ENCODE results near the gene HOXA4. TPM values are rescaled to one million over a fixed set of nuclear protein-coding genes. Genes with fewer than 3 reads are reported as not detected.

HOXA4 gene
- total RNA-seq, 2 experiments from 2014 or later: not detected

GRCh38 chr7:27160546-27161213 is 30.1 kb upstream of the HOXA4 start:
- peak; percentile 74 for ATAC-seq
- H3K4me1 Mint-ChIP-seq (ENCODE audit: low read depth): peaks cover 17% of the 10 kb centered on the region
- H3K27me3 Mint-ChIP-seq (ENCODE audit: low read depth): peaks cover 77% of the 10 kb centered on the region
- DNase-seq: peak; percentile 85
- H3K4me3 Mint-ChIP-seq: peak overlapping the region; percentile 65
- H3K9me3 Mint-ChIP-seq (ENCODE audit: insufficient read depth): no peaks in the 10 kb centered on the region
- H3K36me3 Mint-ChIP-seq (ENCODE audit: low read depth): peaks cover 9% of the 10 kb centered on the region
- POLR2A ChIA-PET: no interaction called here
- CTCF ChIA-PET: interaction anchor here (0.7 to 4.7 kb wide), 25 partner anchors 8 to 790 kb away, joined by 3 to 85 read pairs (median 4); partner anchors contain the start of genes HOXA3 and HOXA5
- H3K27ac Mint-ChIP-seq: no peak overlapping the region

- peak overlapping the region; percentile 20 for H3K4me3 Mint-ChIP-seq
- ChIA-PET CTCF (interaction anchor here (1.1 to 4.7 kb wide), 19 partner anchors 10 to 790 kb away, joined by 3 to 85 read pairs (median 5); partner anchors contain the start of gene HOXA5), POLR2A (no interaction called here)
Measured at GRCh38 chr7:27160145-27160545, 29.6 kb upstream of the HOXA4 start.

GRCh38 chr7:27159266-27160144 is 28.9 kb upstream of the HOXA4 start:
- CTCF ChIA-PET: interaction anchor here (0.7 to 1.8 kb wide), 9 partner anchors 9 to 790 kb away, joined by 3 to 6 read pairs (median 3); no protein-coding TSS in a partner anchor
- ATAC-seq: no peak
- Mint-ChIP-seq H3K9me3 (ENCODE audit: insufficient read depth) (no peaks in the 10 kb centered on the region), H3K36me3 (ENCODE audit: low read depth) (peaks cover 13% of the 10 kb centered on the region), H3K27ac (no peak overlapping the region), H3K27me3 (ENCODE audit: low read depth) (peaks cover 80% of the 10 kb centered on the region), H3K4me3 (peak overlapping the region; percentile 20), H3K4me1 (ENCODE audit: low read depth) (peaks cover 21% of the 10 kb centered on the region)
- POLR2A ChIA-PET: no interaction called here
- no peak for DNase-seq

More at GRCh38 chr7:27160145-27160545, 29.6 kb upstream of the HOXA4 start:
- Mint-ChIP-seq H3K27me3 (ENCODE audit: low read depth) (peaks cover 78% of the 10 kb centered on the region), H3K27ac (no peak overlapping the region), H3K36me3 (ENCODE audit: low read depth) (peaks cover 10% of the 10 kb centered on the region), H3K4me1 (ENCODE audit: low read depth) (peaks cover 18% of the 10 kb centered on the region), H3K9me3 (ENCODE audit: insufficient read depth) (no peaks in the 10 kb centered on the region)
- no peak for DNase-seq
- peak; percentile 22 for ATAC-seq

- CTCF ChIA-PET: interaction anchor here (0.7 to 1.8 kb wide), 10 partner anchors 9 to 789 kb away, joined by 3 to 6 read pairs (median 4); no protein-coding TSS in a partner anchor
- DNase-seq: no peak
- POLR2A ChIA-PET: no interaction called here
- H3K27ac Mint-ChIP-seq: no peak overlapping the region
- H3K4me1 Mint-ChIP-seq (ENCODE audit: low read depth): peaks cover 23% of the 10 kb centered on the region
- no peaks in the 10 kb centered on the region for H3K9me3 Mint-ChIP-seq (ENCODE audit: insufficient read depth)
- no peak for ATAC-seq
- peak overlapping the region; percentile 42 for H3K4me3 Mint-ChIP-seq
- peaks cover 10% of the 10 kb centered on the region for H3K36me3 Mint-ChIP-seq (ENCODE audit: low read depth)
- H3K27me3 Mint-ChIP-seq (ENCODE audit: low read depth): peaks cover 81% of the 10 kb centered on the region
Measured at GRCh38 chr7:27158436-27159265, 28.1 kb upstream of the HOXA4 start.

- peak overlapping the region; percentile 45 for H3K4me3 Mint-ChIP-seq
- peaks cover 23% of the 10 kb centered on the region for H3K4me1 Mint-ChIP-seq (ENCODE audit: low read depth)
- H3K9me3 Mint-ChIP-seq (ENCODE audit: insufficient read depth): no peaks in the 10 kb centered on the region
- DNase-seq (no peak), ATAC-seq (no peak)
- ChIA-PET CTCF (interaction anchor here (0.8 to 1.8 kb wide), 5 partner anchors 22 to 788 kb away, joined by 3 to 5 read pairs (median 4); partner anchors contain the start of gene EVX1), POLR2A (no interaction called here)
- H3K27me3 Mint-ChIP-seq (ENCODE audit: low read depth): peaks cover 81% of the 10 kb centered on the region
- peaks cover 10% of the 10 kb centered on the region for H3K36me3 Mint-ChIP-seq (ENCODE audit: low read depth)
- H3K27ac Mint-ChIP-seq: no peak overlapping the region
Measured at GRCh38 chr7:27157702-27158431, 27.3 kb upstream of the HOXA4 start.

GRCh38 chr7:27156916-27157701 is 26.6 kb upstream of the HOXA4 start:
- ATAC-seq (no peak), DNase-seq (no peak)
- ChIA-PET CTCF (interaction anchor here (0.8 to 1.7 kb wide), 2 partner anchors 23 to 85 kb away, joined by 3 to 4 read pairs; partner anchors contain the start of gene EVX1), POLR2A (no interaction called here)
- H3K9me3 Mint-ChIP-seq (ENCODE audit: insufficient read depth): no peaks in the 10 kb centered on the region
- H3K4me1 Mint-ChIP-seq (ENCODE audit: low read depth): peaks cover 25% of the 10 kb centered on the region
- H3K4me3 Mint-ChIP-seq: peak overlapping the region; percentile 45
- peaks cover 10% of the 10 kb centered on the region for H3K36me3 Mint-ChIP-seq (ENCODE audit: low read depth)
- H3K27ac Mint-ChIP-seq: peak overlapping the region; percentile 76
- H3K27me3 Mint-ChIP-seq (ENCODE audit: low read depth): peaks cover 81% of the 10 kb centered on the region

- Mint-ChIP-seq H3K36me3 (ENCODE audit: low read depth) (peaks cover 10% of the 10 kb centered on the region), H3K9me3 (ENCODE audit: insufficient read depth) (no peaks in the 10 kb centered on the region), H3K27ac (peak within 1 kb of the TSS; percentile 76), H3K4me3 (peak within 1 kb of the TSS; percentile 49), H3K4me1 (ENCODE audit: low read depth) (peaks cover 31% of the 10 kb centered on the region), H3K27me3 (ENCODE audit: low read depth) (peaks cover 86% of the 10 kb centered on the region)
- POLR2A ChIA-PET: no interaction called here
- ATAC-seq (no peak), DNase-seq (no peak)
- CTCF ChIA-PET: interaction anchor here (1.7 kb wide), 1 partner anchor 86 kb away, joined by 4 read pairs; the partner anchor contains the start of gene EVX1
Measured at GRCh38 chr7:27156508-27156898, 25.9 kb upstream of the HOXA4 start, which contains the start of gene HOXA7. Gene HOXA7 (minus strand): TSS chr7:27156675. CDS start chr7:27156545, 130 bp downstream.

GRCh38 chr7:27155816-27156507 is 25.4 kb upstream of the HOXA4 start:
- DNase-seq: no peak
- POLR2A ChIA-PET: interaction anchor here (0.6 kb wide), 1 partner anchor 587 kb away, joined by 3 read pairs; no protein-coding TSS in a partner anchor
- no peak for ATAC-seq
- Mint-ChIP-seq H3K4me3 (peak overlapping the region; percentile 49), H3K27ac (peak overlapping the region; percentile 69), H3K9me3 (ENCODE audit: insufficient read depth) (no peaks in the 10 kb centered on the region), H3K27me3 (ENCODE audit: low read depth) (peaks cover 89% of the 10 kb centered on the region), H3K4me1 (ENCODE audit: low read depth) (peaks cover 35% of the 10 kb centered on the region), H3K36me3 (ENCODE audit: low read depth) (peaks cover 10% of the 10 kb centered on the region)
- CTCF ChIA-PET: no interaction called here

- H3K27ac Mint-ChIP-seq: peak overlapping the region; percentile 69
- H3K36me3 Mint-ChIP-seq (ENCODE audit: low read depth): peaks cover 10% of the 10 kb centered on the region
- ChIA-PET CTCF (interaction anchor here (0.9 kb wide), 1 partner anchor 41 kb away, joined by 3 read pairs; no protein-coding TSS in a partner anchor), POLR2A (interaction anchor here (0.6 kb wide), 1 partner anchor 588 kb away, joined by 3 read pairs; no protein-coding TSS in a partner anchor)
- peaks cover 92% of the 10 kb centered on the region for H3K27me3 Mint-ChIP-seq (ENCODE audit: low read depth)
- H3K4me1 Mint-ChIP-seq (ENCODE audit: low read depth): peaks cover 42% of the 10 kb centered on the region
- H3K9me3 Mint-ChIP-seq (ENCODE audit: insufficient read depth): no peaks in the 10 kb centered on the region
- H3K4me3 Mint-ChIP-seq: peak overlapping the region; percentile 49
- ATAC-seq (no peak), DNase-seq (no peak)
Measured at GRCh38 chr7:27154901-27155815, 24.6 kb upstream of the HOXA4 start.
